ENCODE results near the gene SPTB.

Gene SPTB

GRCh38 chr14:64843548-64843947 is 36.2 kb downstream of the SPTB start:
- no peak overlapping the region for H2BK120ac ChIP-seq (ENCODE audit: low read depth, low read length)
- no peak overlapping the region for H3K4ac ChIP-seq (ENCODE audit: low read depth in 1 of 2, low read length in 2 of 2)
- H2AFZ ChIP-seq (ENCODE audit: low read depth, low read length), result no peak overlapping the region
- H3K14ac ChIP-seq (ENCODE audit: low read length in 2 of 2), result peak overlapping the region in 1 of 2 experiments; percentile 66
- H2BK15ac ChIP-seq (ENCODE audit: low read depth, poor library complexity, severe bottlenecking), result no peak overlapping the region
- H3K4me1 ChIP-seq (ENCODE audit: control insufficient read depth, insufficient read depth, low read depth, low read length), result peaks cover 12% of the 10 kb centered on the region
- no peak overlapping the region for H3K23ac ChIP-seq (ENCODE audit: low read length in 2 of 2)
- no peak overlapping the region for H3K27ac ChIP-seq (ENCODE audit: low read length, poor library complexity, severe bottlenecking)
- no peak overlapping the region for H3K4me2 ChIP-seq (ENCODE audit: low read length, poor library complexity, severe bottlenecking)
- no peak overlapping the region for H2BK12ac ChIP-seq (ENCODE audit: low read length in 2 of 2)
- H3K9ac ChIP-seq (ENCODE audit: low read length), result no peak overlapping the region
- H3K27me3 ChIP-seq (ENCODE audit: control insufficient read depth in 1 of 2, insufficient read depth in 1 of 2, low read length in 2 of 2), result peaks cover 43 to 89% of the 10 kb centered on the region in 2 experiments
- no peaks in the 10 kb centered on the region for H3K36me3 ChIP-seq (ENCODE audit: control insufficient read depth in 1 of 2, insufficient read depth in 2 of 2, low read depth in 1 of 2, low read length in 2 of 2)
- H3K9me3 ChIP-seq (ENCODE audit: control insufficient read depth, low read length), result no peaks in the 10 kb centered on the region
- H3K4me3 ChIP-seq (ENCODE audit: insufficient read depth in 1 of 2, low read depth in 1 of 2, low read length in 2 of 2), result no peak overlapping the region
- no peak overlapping the region for H3K18ac ChIP-seq (ENCODE audit: low read depth in 1 of 2, low read length in 2 of 2)
- no peaks in the 10 kb centered on the region for H3K79me1 ChIP-seq (replicated peaks; ENCODE audit: low read length, poor library complexity, severe bottlenecking)
- no peak for DNase-seq
- no peak overlapping the region for H4K8ac ChIP-seq (ENCODE audit: low read length)
- WGBS, result 75% methylated on average over 6 of the region's 6 CpGs
- no peak overlapping the region for H4K91ac ChIP-seq (ENCODE audit: low read length)
- no peak overlapping the region for H2BK5ac ChIP-seq (ENCODE audit: low read depth, low read length, poor library complexity, severe bottlenecking)
- no peak overlapping the region for H2AK5ac ChIP-seq (ENCODE audit: low read length, severe bottlenecking)

GRCh38 chr14:64841772-64842750 is 37.6 kb downstream of the SPTB start:
- Histone ChIP-seq H3K4me3 (ENCODE audit: insufficient read depth in 1 of 2, low read depth in 1 of 2, low read length in 2 of 2) (no peak overlapping the region), H3K9me3 (ENCODE audit: control insufficient read depth, low read length) (no peaks in the 10 kb centered on the region), H3K27ac (ENCODE audit: low read length, poor library complexity, severe bottlenecking) (no peak overlapping the region), H3K14ac (ENCODE audit: low read length in 2 of 2) (no peak overlapping the region), H3K18ac (ENCODE audit: low read depth in 1 of 2, low read length in 2 of 2) (no peak overlapping the region), H2BK15ac (ENCODE audit: low read depth, poor library complexity, severe bottlenecking) (no peak overlapping the region), H3K23ac (ENCODE audit: low read length in 2 of 2) (no peak overlapping the region), H2BK5ac (ENCODE audit: low read depth, low read length, poor library complexity, severe bottlenecking) (no peak overlapping the region), H3K9ac (ENCODE audit: low read length) (no peak overlapping the region), H4K8ac (ENCODE audit: low read length) (no peak overlapping the region), H3K4me1 (ENCODE audit: control insufficient read depth, insufficient read depth, low read depth, low read length) (peaks cover 10% of the 10 kb centered on the region), H3K79me1 (replicated peaks; ENCODE audit: low read length, poor library complexity, severe bottlenecking) (no peaks in the 10 kb centered on the region), H2AFZ (ENCODE audit: low read depth, low read length) (no peak overlapping the region), H2BK12ac (ENCODE audit: low read length in 2 of 2) (no peak overlapping the region), H2BK120ac (ENCODE audit: low read depth, low read length) (no peak overlapping the region), H4K91ac (ENCODE audit: low read length) (no peak overlapping the region), H2AK5ac (ENCODE audit: low read length, severe bottlenecking) (peak overlapping the region; percentile 22), H3K4me2 (ENCODE audit: low read length, poor library complexity, severe bottlenecking) (no peak overlapping the region), H3K27me3 (ENCODE audit: control insufficient read depth in 1 of 2, insufficient read depth in 1 of 2, low read length in 2 of 2) (peaks cover 32 to 87% of the 10 kb centered on the region in 2 experiments), H3K36me3 (ENCODE audit: control insufficient read depth in 1 of 2, insufficient read depth in 2 of 2, low read depth in 1 of 2, low read length in 2 of 2) (no peaks in the 10 kb centered on the region), H3K4ac (ENCODE audit: low read depth in 1 of 2, low read length in 2 of 2) (no peak overlapping the region)
- WGBS, result 82% methylated on average over 17 of the region's 18 CpGs
- no peak for DNase-seq

DNA sequence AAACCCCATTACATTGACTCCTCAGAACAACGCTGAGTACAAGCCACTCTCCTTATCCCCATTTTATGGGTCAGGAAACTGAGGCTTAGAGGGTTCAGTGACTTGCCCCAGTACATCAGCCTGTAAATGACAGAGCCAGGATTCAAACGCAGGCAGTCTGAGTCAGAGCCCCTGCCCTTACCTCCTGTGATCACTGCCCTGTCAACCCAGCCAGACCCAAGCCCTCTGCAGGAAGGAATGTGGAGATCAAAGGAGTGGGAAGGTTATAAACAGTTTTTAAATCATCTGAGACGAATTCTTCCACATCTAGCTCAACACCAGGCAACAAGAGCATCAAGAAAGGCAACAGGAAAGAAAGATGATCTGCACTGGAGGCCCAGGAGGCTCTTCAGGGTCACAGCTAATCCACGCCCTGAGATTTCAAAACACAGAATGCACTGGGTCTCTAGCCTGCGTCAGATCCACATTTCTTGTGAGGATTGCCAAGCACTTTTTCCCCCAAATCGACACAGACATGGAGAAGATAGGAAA is 38.5 kb downstream of the SPTB start:
- Histone ChIP-seq H3K23ac (ENCODE audit: low read length in 2 of 2) (no peak overlapping the region), H3K14ac (ENCODE audit: low read length in 2 of 2) (no peak overlapping the region), H3K79me1 (replicated peaks; ENCODE audit: low read length, poor library complexity, severe bottlenecking) (no peaks in the 10 kb centered on the region), H2AFZ (ENCODE audit: low read depth, low read length) (no peak overlapping the region), H3K27ac (ENCODE audit: low read length, poor library complexity, severe bottlenecking) (no peak overlapping the region), H3K4me1 (ENCODE audit: control insufficient read depth, insufficient read depth, low read depth, low read length) (peaks cover 8% of the 10 kb centered on the region), H4K91ac (ENCODE audit: low read length) (no peak overlapping the region), H3K18ac (ENCODE audit: low read depth in 1 of 2, low read length in 2 of 2) (no peak overlapping the region), H3K9ac (ENCODE audit: low read length) (no peak overlapping the region), H3K4me2 (ENCODE audit: low read length, poor library complexity, severe bottlenecking) (no peak overlapping the region), H3K4ac (ENCODE audit: low read depth in 1 of 2, low read length in 2 of 2) (no peak overlapping the region), H3K9me3 (ENCODE audit: control insufficient read depth, low read length) (no peaks in the 10 kb centered on the region), H2BK12ac (ENCODE audit: low read length in 2 of 2) (no peak overlapping the region), H2BK15ac (ENCODE audit: low read depth, poor library complexity, severe bottlenecking) (no peak overlapping the region), H4K8ac (ENCODE audit: low read length) (no peak overlapping the region), H2BK5ac (ENCODE audit: low read depth, low read length, poor library complexity, severe bottlenecking) (no peak overlapping the region), H3K27me3 (ENCODE audit: control insufficient read depth in 1 of 2, insufficient read depth in 1 of 2, low read length in 2 of 2) (peaks cover 36 to 87% of the 10 kb centered on the region in 2 experiments), H2BK120ac (ENCODE audit: low read depth, low read length) (no peak overlapping the region), H3K36me3 (ENCODE audit: control insufficient read depth in 1 of 2, insufficient read depth in 2 of 2, low read depth in 1 of 2, low read length in 2 of 2) (no peaks in the 10 kb centered on the region), H3K4me3 (ENCODE audit: insufficient read depth in 1 of 2, low read depth in 1 of 2, low read length in 2 of 2) (no peak overlapping the region), H2AK5ac (ENCODE audit: low read length, severe bottlenecking) (no peak overlapping the region)
- peak; percentile 45 for DNase-seq
- 70% methylated on average over 4 of the region's 6 CpGs for WGBS

- Histone ChIP-seq H3K36me3 (ENCODE audit: control insufficient read depth in 1 of 2, insufficient read depth in 2 of 2, low read depth in 1 of 2, low read length in 2 of 2) (no peaks in the 10 kb centered on the region), H3K18ac (ENCODE audit: low read depth in 1 of 2, low read length in 2 of 2) (no peak overlapping the region), H2BK5ac (ENCODE audit: low read depth, low read length, poor library complexity, severe bottlenecking) (no peak overlapping the region), H2BK15ac (ENCODE audit: low read depth, poor library complexity, severe bottlenecking) (no peak overlapping the region), H3K4me2 (ENCODE audit: low read length, poor library complexity, severe bottlenecking) (no peak overlapping the region), H3K4ac (ENCODE audit: low read depth in 1 of 2, low read length in 2 of 2) (no peak overlapping the region), H4K91ac (ENCODE audit: low read length) (no peak overlapping the region), H2AFZ (ENCODE audit: low read depth, low read length) (no peak overlapping the region), H3K14ac (ENCODE audit: low read length in 2 of 2) (no peak overlapping the region), H2BK120ac (ENCODE audit: low read depth, low read length) (no peak overlapping the region), H4K8ac (ENCODE audit: low read length) (no peak overlapping the region), H3K9ac (ENCODE audit: low read length) (no peak overlapping the region), H2BK12ac (ENCODE audit: low read length in 2 of 2) (no peak overlapping the region), H3K27me3 (ENCODE audit: control insufficient read depth in 1 of 2, insufficient read depth in 1 of 2, low read length in 2 of 2) (peaks cover 27 to 70% of the 10 kb centered on the region in 2 experiments), H3K9me3 (ENCODE audit: control insufficient read depth, low read length) (no peaks in the 10 kb centered on the region), H3K79me1 (replicated peaks; ENCODE audit: low read length, poor library complexity, severe bottlenecking) (no peaks in the 10 kb centered on the region), H2AK5ac (ENCODE audit: low read length, severe bottlenecking) (no peak overlapping the region), H3K4me3 (ENCODE audit: insufficient read depth in 1 of 2, low read depth in 1 of 2, low read length in 2 of 2) (no peak overlapping the region), H3K4me1 (ENCODE audit: control insufficient read depth, insufficient read depth, low read depth, low read length) (peaks cover 8% of the 10 kb centered on the region), H3K23ac (ENCODE audit: low read length in 2 of 2) (no peak overlapping the region), H3K27ac (ENCODE audit: low read length, poor library complexity, severe bottlenecking) (no peak overlapping the region)
- DNase-seq, result no peak
- 94% methylated on average over 5 of the region's 5 CpGs for WGBS
These were observed 41.1 kb downstream of the SPTB start for GRCh38 chr14:64838656-64839055.
